Mesenteric fat pad (tissue), 1 donor: ENCODE results near the gene NXN. TPM values are rescaled to one million over a fixed set of nuclear protein-coding genes. Genes with fewer than 3 reads are reported as not detected.
"Not testable (repeated sequence)": the region's sequence is repeated elsewhere in the genome, so short reads cannot be mapped to it uniquely, and the experiment has no call there.

Experiments used
- DNase-seq: peaks from one replicate; pipeline ENCODE4 v3.0.0-alpha.2; 2020; ENCODE audit warnings: low spot score
- total RNA-seq: library from RNA; stranded (reverse); fragmentation: NEBNext Ultra II Directional; extraction: Animal tissue kit (Norgen Biotek cat#: 25700); gene quantifications from one replicate; pipeline ENCODE4 v1.2.1, GENCODE V29; 2021
- donor health status: DM: yes; HTN: yes; CAD: no.

Gene NXN
- total RNA-seq, 1 donor from 2014 or later = 20.7 TPM

- DNase-seq = no peak
Observed at GRCh38 chr17:802901-803881, 176.4 kb downstream of the NXN start.

- no peak for DNase-seq
Observed at GRCh38 chr17:802481-802880, 177.1 kb downstream of the NXN start.

- no peak for DNase-seq
Observed at GRCh38 chr17:801660-802059, 177.9 kb downstream of the NXN start.

GRCh38 chr17:800446-801242, 178.9 kb downstream of the NXN start:
- DNase-seq = no peak

- DNase-seq = no peak
Observed at GRCh38 chr17:799261-799660, 180.3 kb downstream of the NXN start.

- DNase-seq = no peak
Observed at GRCh38 chr17:798246-798645, 181.3 kb downstream of the NXN start.

GRCh38 chr17:797236-797840, 182.2 kb downstream of the NXN start:
- DNase-seq = no peak

GRCh38 chr17:796609-797008, 183.0 kb downstream of the NXN start:
- no peak for DNase-seq

- no peak for DNase-seq
Observed at GRCh38 chr17:795721-796120, 183.9 kb downstream of the NXN start.

GRCh38 chr17:795276-795675, 184.3 kb downstream of the NXN start:
- DNase-seq = no peak

GRCh38 chr17:794876-795275, 184.7 kb downstream of the NXN start:
- DNase-seq = peak; percentile 93

- DNase-seq = no peak
Observed at GRCh38 chr17:792277-792676, 187.3 kb downstream of the NXN start.

- no peak for DNase-seq
Observed at GRCh38 chr17:791829-792228, 187.7 kb downstream of the NXN start.

GRCh38 chr17:790874-791247, 188.7 kb downstream of the NXN start:
- DNase-seq = not testable (repeated sequence)

GRCh38 chr17:789931-790873, 189.4 kb downstream of the NXN start:
- DNase-seq = not testable (repeated sequence)

GRCh38 chr17:789160-789840, 190.3 kb downstream of the NXN start:
- no peak for DNase-seq

GRCh38 chr17:788551-788950, 191.0 kb downstream of the NXN start:
- no peak for DNase-seq

GRCh38 chr17:787641-788221, 191.8 kb downstream of the NXN start:
- no peak for DNase-seq

- not testable (repeated sequence) for DNase-seq
Observed at GRCh38 chr17:785901-786300, 193.7 kb downstream of the NXN start.

GRCh38 chr17:784143-784542, 195.4 kb downstream of the NXN start:
- no peak for DNase-seq
